HG03280 (cell line): Measurements from ENCODE around the gene ATP5ME.
"Not testable (repeated sequence)": the region's sequence is repeated elsewhere in the genome, so short reads cannot be mapped to it uniquely, and the experiment has no call there.

Source experiments
- ATAC-seq: cut with Tn5 transposase; IDR thresholded peaks from one replicate; pipeline ENCODE4 v1.9.1; 2021; ENCODE audit warnings: mild to moderate bottlenecking, moderate library complexity; ENCODE audit not compliant: unreplicated experiment

The ATP5ME gene

DNA sequence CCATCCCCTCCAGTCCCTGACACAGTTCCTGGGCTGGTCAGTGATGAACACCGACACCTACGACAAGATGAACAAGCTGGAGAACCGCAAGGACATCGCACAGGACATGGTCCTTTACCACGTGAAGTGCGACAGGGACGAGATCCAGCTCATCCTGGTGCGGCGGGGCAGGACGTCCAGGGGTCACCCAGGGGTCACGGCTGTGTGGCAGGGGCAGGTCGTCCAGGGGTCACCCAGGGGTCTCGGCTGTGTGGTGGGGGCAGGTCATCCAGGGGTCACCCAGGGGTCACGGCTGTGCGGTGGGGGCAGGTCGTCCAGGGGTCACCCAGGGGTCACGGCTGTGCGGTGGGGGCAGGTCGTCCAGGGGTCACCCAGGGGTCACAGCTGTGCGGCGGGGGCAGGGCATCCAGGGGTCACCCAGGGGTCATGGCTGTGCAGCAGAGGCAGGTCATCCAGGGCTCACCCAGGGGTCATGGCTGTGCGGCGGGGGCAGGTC is 16.7 kb downstream of the ATP5ME start:
- ATAC-seq = no peak

GRCh38 chr4:656436-657337 is 17.4 kb downstream of the ATP5ME start:
- ATAC-seq = no peak

DNA sequence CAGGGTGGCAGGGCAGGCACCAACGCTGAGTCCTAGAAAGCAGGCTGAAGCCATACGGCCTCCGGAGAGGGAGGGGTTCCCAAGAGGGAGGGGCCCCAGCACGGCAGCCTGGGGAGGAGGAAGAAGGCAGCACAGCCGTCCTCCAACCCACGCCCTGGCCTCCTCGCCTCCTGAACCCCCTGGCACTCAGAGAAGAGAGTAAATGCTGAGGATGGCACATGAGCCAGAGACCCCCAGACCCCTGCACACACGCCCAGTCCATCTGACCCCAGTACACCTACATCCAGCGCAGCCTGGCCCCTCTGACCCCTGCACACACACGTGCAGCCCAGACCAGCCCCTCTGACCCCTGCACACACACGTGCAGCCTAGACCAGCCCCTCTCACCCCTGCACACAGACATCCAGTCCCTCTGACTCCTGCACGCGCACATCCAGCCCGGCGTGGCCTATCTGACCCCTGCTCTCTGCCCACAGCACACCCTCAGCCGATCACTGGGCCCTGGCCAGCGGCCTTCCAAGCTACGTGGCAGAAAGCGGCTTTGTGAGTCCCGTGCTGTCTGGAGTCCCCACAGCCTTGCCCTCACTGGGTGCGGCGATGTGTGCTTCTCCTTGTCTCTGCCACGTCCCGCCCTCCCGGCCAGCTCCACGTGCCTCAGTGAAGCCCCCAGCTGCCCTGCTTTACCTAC is 18.5 kb downstream of the ATP5ME start:
- ATAC-seq = no peak

GRCh38 chr4:654871-655463 is 19.1 kb downstream of the ATP5ME start:
- no peak for ATAC-seq

DNA sequence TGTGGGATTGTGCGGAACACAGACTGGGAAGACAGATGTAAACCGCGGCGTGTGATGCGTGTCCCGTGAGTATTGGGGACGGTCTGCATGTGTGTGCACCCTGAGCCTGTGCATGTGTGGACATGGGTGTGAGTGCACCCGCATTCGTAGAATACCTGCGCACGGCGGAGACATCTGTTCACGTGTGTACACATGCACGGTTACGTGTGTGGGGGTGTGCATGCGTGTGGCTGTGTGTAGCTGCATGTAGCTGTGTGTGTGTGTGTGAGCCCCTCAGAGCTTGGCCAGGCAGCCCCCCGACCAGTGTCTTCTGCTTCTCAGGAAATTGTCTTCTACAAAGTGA is 19.6 kb downstream of the ATP5ME start:
- ATAC-seq = no peak

DNA sequence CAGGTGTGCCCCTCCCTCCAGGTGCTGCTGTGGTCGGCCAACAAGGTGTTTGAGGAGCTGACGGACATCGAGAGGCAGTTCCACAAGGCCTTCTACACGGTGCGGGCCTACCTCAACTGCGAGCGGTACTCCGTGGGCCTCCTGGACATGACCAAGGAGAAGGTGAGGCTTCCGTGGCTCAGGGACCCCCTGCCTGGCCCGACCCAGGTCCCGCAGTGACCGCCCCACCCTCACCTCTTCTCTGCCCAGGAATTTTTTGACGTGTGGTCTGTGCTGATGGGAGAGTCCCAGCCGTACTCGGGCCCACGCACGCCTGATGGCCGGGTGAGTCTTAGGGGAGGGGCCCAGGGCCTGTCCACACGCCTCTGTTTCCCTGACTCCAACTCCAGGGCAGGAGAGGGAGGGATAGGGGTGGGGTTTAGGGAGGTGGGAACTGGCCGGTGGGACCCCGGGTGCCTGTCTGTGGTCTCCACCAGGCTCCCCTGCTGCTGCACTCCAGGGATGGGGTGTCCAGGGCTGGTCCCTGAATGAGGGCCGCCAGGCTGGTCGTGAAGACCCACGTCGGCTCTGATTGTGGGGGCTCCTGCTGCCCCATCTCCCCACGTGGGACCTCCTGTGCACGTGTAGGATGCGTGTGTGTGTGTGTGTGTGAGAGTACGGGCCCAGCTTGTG is 20.1 kb downstream of the ATP5ME start:
- no peak for ATAC-seq

DNA sequence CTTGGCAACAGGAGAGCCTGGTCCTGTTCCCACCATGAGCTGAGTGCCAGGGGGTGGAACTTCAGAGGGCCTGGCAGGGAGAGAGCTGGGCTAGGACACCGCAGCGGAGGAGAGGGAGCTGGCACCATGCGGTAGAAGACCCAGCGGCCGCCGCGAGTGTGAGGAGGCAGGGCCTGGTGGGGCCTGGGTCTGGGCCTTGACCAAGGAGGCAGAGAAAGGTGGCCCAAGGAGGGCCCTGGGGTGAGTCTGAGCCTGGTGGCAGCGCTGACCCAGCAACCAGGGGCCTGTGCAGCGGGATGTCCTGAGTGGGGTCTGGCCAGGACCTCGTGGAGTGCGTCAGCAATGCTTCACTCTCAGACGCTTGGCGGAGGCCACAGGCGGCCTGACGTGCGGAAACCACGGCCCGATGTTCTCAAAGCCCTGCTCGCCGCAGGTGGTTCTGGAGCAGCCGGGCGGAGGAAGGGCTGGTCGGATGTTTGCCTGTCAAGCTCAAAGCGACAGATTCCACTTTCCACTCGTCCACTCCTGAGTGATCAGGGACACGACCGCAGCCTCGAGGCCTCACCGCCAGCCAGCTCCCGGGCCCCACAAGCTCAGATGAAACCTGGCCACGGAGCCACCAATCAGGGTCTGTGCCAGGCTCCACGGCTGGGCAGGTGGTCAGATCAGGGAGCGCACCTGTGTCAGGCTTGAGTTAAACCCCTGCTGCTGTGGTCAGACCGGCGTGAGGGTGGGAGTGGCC is 20.8 kb downstream of the ATP5ME start:
- no peak for ATAC-seq

- ATAC-seq = no peak
Observed at GRCh38 chr4:651884-652642, 22.0 kb downstream of the ATP5ME start.

DNA sequence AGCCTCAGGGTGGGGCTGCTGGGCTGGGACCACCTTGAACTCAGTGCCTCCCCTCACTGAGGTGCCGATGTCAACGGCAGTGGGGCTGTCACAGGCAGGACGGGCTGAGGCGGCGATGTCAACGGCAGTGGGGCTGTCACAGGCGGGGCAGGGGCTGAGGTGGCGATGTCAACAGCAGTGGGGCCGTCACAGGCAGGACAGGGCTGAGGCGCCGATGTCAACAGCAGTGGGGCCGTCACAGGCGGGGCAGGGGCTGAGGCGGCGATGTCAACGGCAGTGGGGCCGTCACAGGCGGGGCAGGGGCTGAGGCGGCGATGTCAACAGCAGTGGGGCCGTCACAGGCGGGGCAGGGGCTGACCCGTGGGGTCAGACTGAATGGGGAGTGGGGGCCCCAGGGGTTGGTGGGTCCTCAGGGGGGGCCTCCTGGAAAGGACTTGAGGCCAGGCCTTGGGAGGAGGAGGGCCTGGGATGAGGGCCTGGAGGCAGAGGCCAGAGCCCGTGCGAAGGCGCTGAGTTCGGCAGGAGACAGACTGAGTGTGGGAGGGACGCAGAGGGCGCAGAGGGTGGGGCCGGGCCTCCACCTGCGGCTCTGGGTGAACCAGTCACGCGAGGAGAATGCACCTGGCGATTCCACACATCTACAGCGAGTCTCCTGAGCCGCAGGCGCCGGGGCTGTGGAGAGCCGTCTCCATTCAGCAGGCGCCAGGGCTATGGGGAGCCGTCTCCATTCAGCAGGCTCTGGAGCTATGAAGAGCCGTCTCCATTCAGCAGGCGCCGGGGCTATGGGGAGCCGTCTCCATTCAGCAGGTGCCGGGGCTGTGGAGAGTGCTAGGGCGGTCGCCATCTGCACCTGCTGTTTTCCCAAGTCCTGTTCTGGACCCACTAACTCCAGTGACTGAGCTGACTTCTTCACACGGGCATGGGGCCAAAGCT is 22.9 kb downstream of the ATP5ME start:
- no peak for ATAC-seq

GRCh38 chr4:650461-650860 is 23.6 kb downstream of the ATP5ME start:
- no peak for ATAC-seq

- no peak for ATAC-seq
Observed at GRCh38 chr4:649751-650310, 24.2 kb downstream of the ATP5ME start.

- ATAC-seq = no peak
Observed at GRCh38 chr4:649293-649625, 24.8 kb downstream of the ATP5ME start.

GRCh38 chr4:648579-649292 is 25.3 kb downstream of the ATP5ME start:
- ATAC-seq = no peak

DNA sequence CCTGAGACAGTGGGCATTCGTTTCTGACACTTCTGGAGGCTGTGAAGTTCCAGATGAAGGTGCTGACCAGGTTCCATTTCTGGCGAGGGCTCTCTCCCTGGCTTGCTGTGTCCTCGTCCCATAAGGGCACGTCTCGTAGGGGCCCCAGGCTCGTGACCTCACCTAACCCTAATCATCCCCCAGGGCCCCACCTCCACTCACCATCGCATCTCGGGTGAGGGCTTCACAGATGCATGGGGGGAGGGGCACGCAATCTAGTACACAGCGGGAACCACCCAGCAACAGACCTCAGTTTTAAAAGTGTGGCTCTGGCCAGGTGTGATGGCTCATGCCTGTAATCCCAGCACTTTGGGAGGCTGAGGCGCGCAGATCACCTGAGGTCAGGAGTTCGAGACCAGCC is 26.6 kb downstream of the ATP5ME start:
- ATAC-seq = no peak

DNA sequence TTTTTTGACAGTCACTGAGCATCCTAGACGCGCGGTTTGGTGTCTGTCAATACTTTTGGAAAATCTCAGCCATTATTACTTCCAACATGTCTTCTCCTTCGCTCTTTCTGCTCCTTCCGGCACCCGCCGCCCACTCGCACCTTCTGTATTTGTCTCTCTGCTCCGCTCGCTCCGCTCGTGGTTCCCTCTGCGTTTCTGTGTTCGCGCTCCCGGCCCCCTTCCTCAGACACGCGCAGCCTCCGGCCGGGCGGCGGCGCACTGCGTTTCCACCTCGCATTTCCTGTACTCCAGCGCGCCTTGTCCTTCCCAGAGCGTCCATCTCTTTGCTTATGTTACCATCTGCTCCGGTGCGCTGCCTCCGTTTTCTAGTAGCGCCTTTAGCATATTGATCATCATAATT is 27.6 kb downstream of the ATP5ME start:
- ATAC-seq = no peak

- ATAC-seq = not testable (repeated sequence)
Observed at GRCh38 chr4:642366-642765, 31.7 kb downstream of the ATP5ME start.

GRCh38 chr4:637536-638280 is 36.4 kb downstream of the ATP5ME start:
- no peak for ATAC-seq
